Panc1 (cell line): Measurements from ENCODE around the gene CACNA2D3. TPM values are rescaled to one million over a fixed set of nuclear protein-coding genes. Genes with fewer than 3 reads are reported as not detected.

Experiments used
- ATAC-seq: fragments of 200-7000 bp; cut with Tn5 transposase; 2 replicates; pipeline ENCODE4 v1.9.1; 2020; ENCODE audit warnings: mild to moderate bottlenecking, moderate library complexity
- BruUV-seq: library from RNA; stranded (reverse); fragments of 400-500 nt; replicated peaks from 2 replicates; lab custom pipeline; 2021; lab: Mats Ljungman, UMichigan
- CTCF ChIA-PET: fragments of 300-600 bp; sonication (Branson Sonifier 250); formaldehyde crosslinking; loops from one replicate; lab custom pipeline; 2022; ENCODE audit warnings: antibody characterized with exemption; lab: Charles Lee
- POLR2A ChIA-PET: fragments of 300-600 bp; sonication (Branson Sonifier 250); formaldehyde crosslinking; loops from one replicate; lab custom pipeline; 2022; ENCODE audit warnings: antibody characterized with exemption; lab: Charles Lee
- DNase-seq: peaks from one replicate; pipeline ENCODE4 v3.0.0-alpha.2; 2010; ENCODE audit warnings: low read depth, low spot score
- H3K27ac ChIP-seq: 2 replicates; pipeline ENCODE4 v1.5.1; 2011; ENCODE audit warnings: mild to moderate bottlenecking, low read length, inconsistent platforms
- H3K27me3 ChIP-seq: fragments of 200-500 bp; sonication (Bioruptor generic); 2 replicates; pipeline ENCODE4 v1.6.0; 2014; ENCODE audit warnings: low read length, inconsistent platforms; ENCODE audit not compliant: control insufficient read depth, insufficient read depth
- H3K36me3 ChIP-seq: fragments of 200-500 bp; sonication (Bioruptor generic); 2 replicates; pipeline ENCODE4 v1.5.1; 2014; ENCODE audit warnings: inconsistent platforms, mild to moderate bottlenecking, low read length, moderate library complexity; ENCODE audit not compliant: control insufficient read depth, insufficient read depth
- H3K4me1 ChIP-seq: 2 replicates; pipeline ENCODE4 v1.5.1; 2011; ENCODE audit warnings: inconsistent platforms, mild to moderate bottlenecking, low read length, moderate library complexity; ENCODE audit not compliant: control insufficient read depth, insufficient read depth
- H3K4me3 ChIP-seq, 2 experiments: 2 replicates each; pipeline ENCODE4 v1.5.1; 2011 to 2012; ENCODE audit warnings: low read depth in 2 of 2, low read length in 2 of 2, mild to moderate bottlenecking in 2 of 2, inconsistent platforms in 1 of 2, moderate library complexity in 1 of 2
- H3K9me3 ChIP-seq: fragments of 200-500 bp; sonication (Bioruptor generic); 2 replicates; pipeline ENCODE4 v1.5.1; 2014; ENCODE audit warnings: low read depth, mild to moderate bottlenecking, inconsistent platforms, low read length, moderate library complexity; ENCODE audit not compliant: control insufficient read depth, insufficient read depth
- POLR2AphosphoS5 ChIP-seq: IDR thresholded peaks from 2 replicates; pipeline ENCODE4 v1.6.1; 2012; ENCODE audit warnings: mild to moderate bottlenecking, low read depth, low read length, moderate library complexity
- REST ChIP-seq, 2 experiments: IDR thresholded peaks; 2 replicates each; pipeline ENCODE4 v1.6.1; 2011 to 2012; ENCODE audit warnings: low read depth in 2 of 2, control low read depth in 1 of 2, low read length in 1 of 2, mild to moderate bottlenecking in 1 of 2, moderate library complexity in 1 of 2; ENCODE audit not compliant: insufficient read depth in 1 of 2
- SIN3A ChIP-seq: IDR thresholded peaks from 2 replicates; pipeline ENCODE4 v1.6.1; 2012; ENCODE audit warnings: low read depth, mild to moderate bottlenecking, low read length, moderate library complexity, borderline replicate concordance; ENCODE audit not compliant: insufficient read depth
- TCF7L2 ChIP-seq: IDR thresholded peaks from 2 replicates; pipeline ENCODE4 v1.6.1; 2011; ENCODE audit warnings: mild to moderate bottlenecking, low read depth, low read length, inconsistent platforms
- in situ Hi-C: cut with HindIII; loops from 2 replicates; pipeline ENCODE4 v1.10.0; 2016; ENCODE audit warnings: low sequenced_read_pairs, low pct_unique_long_range_greater_than_20kb
- intact Hi-C: fragments of 100-400 bp; cut with micrococcal nuclease; formaldehyde crosslinking; loops from one replicate; pipeline ENCODE4 v1.10.0; 2022; ENCODE audit not compliant: unreplicated experiment
- total RNA-seq: library from RNA; stranded (reverse); gene quantifications from one replicate; pipeline ENCODE4 v1.2.1, GENCODE V29; 2021; ENCODE audit not compliant: unreplicated experiment
- TF ChIP-seq, protein P1 (sequence below): fragments of 450-650 bp; IDR thresholded peaks from 2 replicates; pipeline ENCODE4 v1.5.1; 2017; ENCODE audit warnings: mild to moderate bottlenecking

Gene CACNA2D3
- total RNA-seq, 1 experiment from 2014 or later = 0.41 TPM

GRCh38 chr3:54366839-54367238 is 244.5 kb downstream of the CACNA2D3 start:
- Histone ChIP-seq H3K36me3 (no peaks in the 10 kb centered on the region), H3K27ac (no peak overlapping the region), H3K27me3 (peaks cover 2% of the 10 kb centered on the region), H3K4me3 (no peak overlapping the region), H3K4me1 (no peaks in the 10 kb centered on the region), H3K9me3 (no peaks in the 10 kb centered on the region)
- DNase-seq (no peak), ATAC-seq (no peak)
- no TSS peak for BruUV-seq
- TF ChIP-seq POLR2AphosphoS5 (no peak), TCF7L2 (no peak), REST (IDR thresholded peaks at IDR 0.05; ENCODE audit: insufficient read depth in 1 of 2, low read depth in 2 of 2, low read length in 1 of 2) (no peak), SIN3A (no peak)
- TF ChIP-seq, protein P1, sequence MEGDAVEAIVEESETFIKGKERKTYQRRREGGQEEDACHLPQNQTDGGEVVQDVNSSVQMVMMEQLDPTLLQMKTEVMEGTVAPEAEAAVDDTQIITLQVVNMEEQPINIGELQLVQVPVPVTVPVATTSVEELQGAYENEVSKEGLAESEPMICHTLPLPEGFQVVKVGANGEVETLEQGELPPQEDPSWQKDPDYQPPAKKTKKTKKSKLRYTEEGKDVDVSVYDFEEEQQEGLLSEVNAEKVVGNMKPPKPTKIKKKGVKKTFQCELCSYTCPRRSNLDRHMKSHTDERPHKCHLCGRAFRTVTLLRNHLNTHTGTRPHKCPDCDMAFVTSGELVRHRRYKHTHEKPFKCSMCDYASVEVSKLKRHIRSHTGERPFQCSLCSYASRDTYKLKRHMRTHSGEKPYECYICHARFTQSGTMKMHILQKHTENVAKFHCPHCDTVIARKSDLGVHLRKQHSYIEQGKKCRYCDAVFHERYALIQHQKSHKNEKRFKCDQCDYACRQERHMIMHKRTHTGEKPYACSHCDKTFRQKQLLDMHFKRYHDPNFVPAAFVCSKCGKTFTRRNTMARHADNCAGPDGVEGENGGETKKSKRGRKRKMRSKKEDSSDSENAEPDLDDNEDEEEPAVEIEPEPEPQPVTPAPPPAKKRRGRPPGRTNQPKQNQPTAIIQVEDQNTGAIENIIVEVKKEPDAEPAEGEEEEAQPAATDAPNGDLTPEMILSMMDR = no peak
- ChIA-PET CTCF (no interaction called here), POLR2A (no interaction called here)
- intact Hi-C loops (no loop called here), in situ Hi-C loops (no loop called here)

- in situ Hi-C loops = no loop called here
- H3K4me3 ChIP-seq = no peak overlapping the region
- H3K4me1 ChIP-seq = no peaks in the 10 kb centered on the region
- no peaks in the 10 kb centered on the region for H3K9me3 ChIP-seq
- ChIA-PET POLR2A (no interaction called here), CTCF (no interaction called here)
- H3K27me3 ChIP-seq = peaks cover 2% of the 10 kb centered on the region
- TF ChIP-seq, protein P1 = no peak
- no peak for DNase-seq
- intact Hi-C loops = no loop called here
- no peaks in the 10 kb centered on the region for H3K36me3 ChIP-seq
- ATAC-seq = no peak
- BruUV-seq = no TSS peak
- no peak overlapping the region for H3K27ac ChIP-seq
Observed at GRCh38 chr3:54372232-54372631, 249.9 kb downstream of the CACNA2D3 start.
